Upper lobe of left lung (tissue), 6 donors: Measurements from ENCODE around the gene CCDC88B. TPM values are rescaled to one million over a fixed set of nuclear protein-coding genes. Genes with fewer than 3 reads are reported as not detected.

Experiments used
- ATAC-seq, 2 donors: fragments of 200-7000 bp; cut with Tn5 transposase; one replicate each; pipeline ENCODE4 v1.9.1; 2022; ENCODE audit warnings: mild to moderate bottlenecking in 2 of 2, moderate library complexity in 2 of 2; ENCODE audit not compliant: low FRiP score in 2 of 2
- DNase-seq, 2 donors: peaks; one replicate each; pipeline ENCODE4 v3.0.0-alpha.2; 2019 to 2020
- H3K27ac ChIP-seq, 4 donors: fragments of 200-600 bp; sonication (generic); one replicate each; pipeline ENCODE4 v1.5.1; 2016 to 2019
- H3K27me3 ChIP-seq, 4 donors: fragments of 200-600 bp; sonication (generic); one replicate each; pipeline ENCODE4 v1.5.1; 2017 to 2019
- H3K36me3 ChIP-seq, 4 donors: fragments of 200-600 bp; sonication (generic); one replicate each; pipeline ENCODE4 v1.5.1; 2016 to 2019
- H3K4me1 ChIP-seq, 4 donors: fragments of 200-600 bp; sonication (generic); one replicate each; pipeline ENCODE4 v1.5.1; 2018 to 2019
- H3K4me3 ChIP-seq, 4 donors: fragments of 200-600 bp; sonication (generic); one replicate each; pipeline ENCODE4 v1.5.1; 2017 to 2019; ENCODE audit warnings: mild to moderate bottlenecking in 2 of 4, moderate library complexity in 1 of 4
- H3K9me3 ChIP-seq, 4 donors: fragments of 200-600 bp; sonication (generic); one replicate each; pipeline ENCODE4 v1.5.1; 2018 to 2019
- EP300 ChIP-seq, 4 donors: sonication (generic); formaldehyde crosslinking; IDR thresholded peaks; one replicate each; pipeline ENCODE4 v1.5.1; 2017; ENCODE audit warnings: antibody characterized with exemption in 4 of 4, control low read depth in 2 of 4
- POLR2A ChIP-seq, 4 donors: fragments of 450-650 bp; IDR thresholded peaks; one replicate each; pipeline ENCODE4 v1.5.1; 2016 to 2017; ENCODE audit warnings: antibody characterized with exemption in 4 of 4, mild to moderate bottlenecking in 2 of 4
- POLR2AphosphoS5 ChIP-seq, 2 donors: sonication (generic); formaldehyde crosslinking; IDR thresholded peaks; one replicate each; pipeline ENCODE4 v1.5.1; 2017; ENCODE audit warnings: antibody characterized with exemption in 2 of 2
- WGBS, 2 donors: methylation state at CpG; one replicate each; pipeline ENCODE4 v1.1.5; 2017 to 2018; 5-methylcytosine and 5-hydroxymethylcytosine counted together
- total RNA-seq, 6 donors: library from RNA; depleted of rRNA in 4 of 6; stranded (reverse); fragments of >200 nt in 4 of 6; gene quantifications; one replicate each; pipeline versions ENCODE4 v1.1.0 to v1.2.1, GENCODE V29; 2016 to 2021
- TF ChIP-seq, protein P1 (sequence below), 6 experiments: fragments of 450-650 bp in 4 of 6; fragments of 200-600 bp in 2 of 6; sonication (generic) in 2 of 6; IDR thresholded peaks; one replicate each; pipeline ENCODE4 v1.5.1; 2016 to 2019; ENCODE audit warnings: antibody characterized with exemption in 6 of 6
- donor health status: DM: no; HTN: no; CAD: no; lungs with moderate emphysema.
- donor health status: DM: no; HTN: yes; CAD: no; lungs with severe emphysema.

The CCDC88B gene
- total RNA-seq, 6 donors from 2014 or later, result 12.6 to 138 (median 37.2) TPM

DNA sequence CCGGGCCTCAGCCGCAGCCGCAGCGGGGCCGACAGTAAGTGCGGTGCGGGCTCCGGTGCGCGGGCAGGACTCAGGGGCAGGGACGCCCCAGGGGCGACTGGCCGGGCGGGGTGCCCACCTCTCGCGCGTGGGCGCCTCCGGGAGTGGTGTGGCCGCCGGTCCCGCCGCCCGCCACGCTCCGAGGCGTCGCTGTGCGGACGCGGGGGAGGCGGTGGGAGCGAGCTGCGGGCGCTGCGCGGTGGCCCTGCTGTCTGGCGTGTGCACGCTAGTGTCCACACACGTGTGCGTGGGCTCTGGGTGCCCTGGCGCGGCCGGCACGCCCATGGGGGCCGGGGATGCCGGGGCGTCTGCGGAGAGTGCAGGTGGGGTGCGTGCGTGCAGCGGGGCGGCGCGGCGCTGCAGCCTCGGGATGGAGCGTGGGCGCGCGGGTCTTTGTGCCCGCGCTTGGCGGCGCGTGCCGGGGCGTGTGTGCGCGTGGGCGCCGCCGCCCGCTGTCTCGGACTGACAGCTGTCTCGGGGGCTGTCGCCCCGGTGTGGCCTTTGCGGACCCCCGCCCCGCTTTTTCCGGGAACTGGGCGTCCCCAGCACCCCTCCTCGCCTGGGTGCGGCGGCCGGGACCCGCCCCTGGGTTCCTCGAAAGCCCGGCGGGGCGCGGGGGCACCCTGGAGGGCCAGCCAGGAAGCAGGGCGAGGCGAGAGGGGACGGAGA is 48.1 kb upstream of the CCDC88B start:
- peak in 1 of 2 donors; percentile 86 for DNase-seq
- Histone ChIP-seq H3K4me1 (peaks cover 14 to 23% (median 18%) of the 10 kb centered on the region in 4 donors), H3K9me3 (no peaks in the 10 kb centered on the region), H3K36me3 (no peaks in the 10 kb centered on the region), H3K4me3 (peak overlapping the region; percentile 4 to 46 (median 34)), H3K27ac (no peak overlapping the region), H3K27me3 (peaks cover 0 to 42% (median 26%) of the 10 kb centered on the region in 4 donors)
- TF ChIP-seq POLR2AphosphoS5 (IDR thresholded peaks at IDR 0.05) (no peak), EP300 (IDR thresholded peaks at IDR 0.05) (no peak), POLR2A (IDR thresholded peaks at IDR 0.05) (no peak)
- TF ChIP-seq, protein P1, sequence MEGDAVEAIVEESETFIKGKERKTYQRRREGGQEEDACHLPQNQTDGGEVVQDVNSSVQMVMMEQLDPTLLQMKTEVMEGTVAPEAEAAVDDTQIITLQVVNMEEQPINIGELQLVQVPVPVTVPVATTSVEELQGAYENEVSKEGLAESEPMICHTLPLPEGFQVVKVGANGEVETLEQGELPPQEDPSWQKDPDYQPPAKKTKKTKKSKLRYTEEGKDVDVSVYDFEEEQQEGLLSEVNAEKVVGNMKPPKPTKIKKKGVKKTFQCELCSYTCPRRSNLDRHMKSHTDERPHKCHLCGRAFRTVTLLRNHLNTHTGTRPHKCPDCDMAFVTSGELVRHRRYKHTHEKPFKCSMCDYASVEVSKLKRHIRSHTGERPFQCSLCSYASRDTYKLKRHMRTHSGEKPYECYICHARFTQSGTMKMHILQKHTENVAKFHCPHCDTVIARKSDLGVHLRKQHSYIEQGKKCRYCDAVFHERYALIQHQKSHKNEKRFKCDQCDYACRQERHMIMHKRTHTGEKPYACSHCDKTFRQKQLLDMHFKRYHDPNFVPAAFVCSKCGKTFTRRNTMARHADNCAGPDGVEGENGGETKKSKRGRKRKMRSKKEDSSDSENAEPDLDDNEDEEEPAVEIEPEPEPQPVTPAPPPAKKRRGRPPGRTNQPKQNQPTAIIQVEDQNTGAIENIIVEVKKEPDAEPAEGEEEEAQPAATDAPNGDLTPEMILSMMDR (IDR thresholded peaks at IDR 0.05), result no peak
- 0% methylated on average over 2 of the region's 96 CpGs; no CpG with 5 or more reads in 1 of the 2 donors for WGBS, 2 donors
- peak in 1 of 2 donors; percentile 29 for ATAC-seq

DNA sequence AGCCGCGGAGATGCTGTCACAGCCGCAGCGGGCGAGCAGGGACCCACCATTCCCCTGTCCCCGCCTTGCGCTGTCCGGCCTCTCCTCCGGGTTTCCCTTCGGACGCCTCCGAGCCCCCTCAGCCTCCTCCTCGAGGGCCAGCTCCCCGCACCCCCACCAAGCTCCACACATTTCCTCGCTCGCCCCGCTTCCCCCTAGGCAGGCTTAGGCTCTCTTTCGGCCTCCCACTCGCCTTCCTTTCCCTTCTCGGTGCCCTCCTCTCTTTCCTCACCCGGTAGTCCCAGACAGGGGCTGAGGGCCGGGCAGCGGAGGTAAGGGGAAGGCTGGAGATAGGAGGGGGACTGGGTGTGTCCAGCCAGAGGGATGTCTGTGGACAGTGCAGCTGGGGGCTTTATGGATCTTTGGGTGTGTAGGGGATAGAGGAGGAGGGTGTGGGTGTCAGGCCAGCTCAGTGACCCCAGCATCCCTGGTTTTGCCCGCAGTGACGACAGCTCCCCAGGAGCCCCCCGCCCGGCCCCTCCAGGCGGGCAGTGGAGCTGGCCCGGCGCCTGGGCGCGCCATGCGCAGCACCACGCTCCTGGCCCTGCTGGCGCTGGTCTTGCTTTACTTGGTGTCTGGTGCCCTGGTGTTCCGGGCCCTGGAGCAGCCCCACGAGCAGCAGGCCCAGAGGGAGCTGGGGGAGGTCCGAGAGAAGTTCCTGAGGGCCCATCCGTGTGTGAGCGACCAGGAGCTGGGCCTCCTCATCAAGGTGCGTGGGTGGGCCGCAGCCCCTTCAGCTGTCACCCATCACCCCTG is 47.3 kb upstream of the CCDC88B start:
- DNase-seq, result peak in 1 of 2 donors; percentile 75
- Histone ChIP-seq H3K4me3 (peak overlapping the region; percentile 4 to 46 (median 34)), H3K9me3 (no peaks in the 10 kb centered on the region), H3K36me3 (no peaks in the 10 kb centered on the region), H3K4me1 (peaks cover 14 to 23% (median 18%) of the 10 kb centered on the region in 4 donors), H3K27me3 (peaks cover 0 to 50% (median 33%) of the 10 kb centered on the region in 4 donors), H3K27ac (no peak overlapping the region)
- ATAC-seq, result no peak
- WGBS, 2 donors, result 27 to 33% methylated on average over 33 to 40 of the region's 42 CpGs
- TF ChIP-seq, protein P1 (IDR thresholded peaks at IDR 0.05), result no peak
- TF ChIP-seq POLR2A (IDR thresholded peaks at IDR 0.05) (no peak), EP300 (IDR thresholded peaks at IDR 0.05) (no peak), POLR2AphosphoS5 (IDR thresholded peaks at IDR 0.05) (no peak)

DNA sequence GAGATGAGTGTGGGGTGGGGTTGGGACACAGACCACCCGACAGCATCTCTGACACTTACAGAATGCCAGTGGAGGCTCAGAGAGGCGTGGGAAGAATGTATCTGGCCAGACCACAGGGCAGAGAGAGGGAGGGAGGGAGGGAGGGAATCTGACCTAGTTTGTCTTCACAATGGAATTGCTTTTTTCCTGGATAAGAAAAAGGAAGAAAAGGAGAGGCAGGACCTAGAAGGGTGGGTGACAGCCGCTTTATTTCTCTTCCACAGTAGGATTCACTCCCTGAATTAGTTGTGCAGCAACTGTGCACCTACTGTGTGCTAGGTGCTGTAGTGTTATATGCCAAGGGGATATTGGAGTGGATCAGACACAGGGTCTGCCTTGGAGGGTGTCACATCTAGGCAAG is 45.2 kb upstream of the CCDC88B start:
- Histone ChIP-seq H3K27ac (no peak overlapping the region), H3K27me3 (peaks cover 0 to 65% (median 43%) of the 10 kb centered on the region in 4 donors), H3K9me3 (no peaks in the 10 kb centered on the region), H3K4me3 (no peak overlapping the region), H3K4me1 (peaks cover 23 to 31% (median 27%) of the 10 kb centered on the region in 4 donors), H3K36me3 (no peaks in the 10 kb centered on the region)
- no peak for DNase-seq
- no peak for TF ChIP-seq EP300 (IDR thresholded peaks at IDR 0.05)
- TF ChIP-seq, protein P1 (IDR thresholded peaks at IDR 0.05), result no peak
- no peak for TF ChIP-seq POLR2A (IDR thresholded peaks at IDR 0.05)
- no peak for TF ChIP-seq POLR2AphosphoS5 (IDR thresholded peaks at IDR 0.05)
- ATAC-seq, result no peak
- 50 to 68% methylated on average over 3 of the region's 3 CpGs for WGBS, 2 donors

GRCh38 chr11:64295760-64296159 is 44.2 kb upstream of the CCDC88B start:
- Histone ChIP-seq H3K27ac (no peak overlapping the region), H3K36me3 (no peaks in the 10 kb centered on the region), H3K27me3 (peaks cover 0 to 72% (median 50%) of the 10 kb centered on the region in 4 donors), H3K9me3 (no peaks in the 10 kb centered on the region), H3K4me3 (no peak overlapping the region), H3K4me1 (peaks cover 33 to 41% (median 37%) of the 10 kb centered on the region in 4 donors)
- TF ChIP-seq POLR2A (IDR thresholded peaks at IDR 0.05), result no peak
- TF ChIP-seq POLR2AphosphoS5 (IDR thresholded peaks at IDR 0.05), result no peak
- TF ChIP-seq, protein P1 (IDR thresholded peaks at IDR 0.05), result no peak
- TF ChIP-seq EP300 (IDR thresholded peaks at IDR 0.05), result no peak
- no peak for ATAC-seq
- WGBS, 2 donors, result 81 to 91% methylated on average over 4 of the region's 4 CpGs
- DNase-seq, result no peak
